Endothelial cell of coronary artery (primary cell): Measurements from ENCODE around the gene TCF19. TPM values are rescaled to one million over a fixed set of nuclear protein-coding genes. Genes with fewer than 3 reads are reported as not detected.

Source experiments
- total RNA-seq: library from RNA; depleted of rRNA; stranded (reverse); fragments of >200 nt; gene quantifications from 2 replicates; pipeline ENCODE4 v1.2.3, GENCODE V29; 2014

The TCF19 gene, protein sequence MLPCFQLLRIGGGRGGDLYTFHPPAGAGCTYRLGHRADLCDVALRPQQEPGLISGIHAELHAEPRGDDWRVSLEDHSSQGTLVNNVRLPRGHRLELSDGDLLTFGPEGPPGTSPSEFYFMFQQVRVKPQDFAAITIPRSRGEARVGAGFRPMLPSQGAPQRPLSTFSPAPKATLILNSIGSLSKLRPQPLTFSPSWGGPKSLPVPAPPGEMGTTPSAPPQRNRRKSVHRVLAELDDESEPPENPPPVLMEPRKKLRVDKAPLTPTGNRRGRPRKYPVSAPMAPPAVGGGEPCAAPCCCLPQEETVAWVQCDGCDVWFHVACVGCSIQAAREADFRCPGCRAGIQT
- total RNA-seq, result 9.7 and 17.5 TPM in 2 replicates

DNA sequence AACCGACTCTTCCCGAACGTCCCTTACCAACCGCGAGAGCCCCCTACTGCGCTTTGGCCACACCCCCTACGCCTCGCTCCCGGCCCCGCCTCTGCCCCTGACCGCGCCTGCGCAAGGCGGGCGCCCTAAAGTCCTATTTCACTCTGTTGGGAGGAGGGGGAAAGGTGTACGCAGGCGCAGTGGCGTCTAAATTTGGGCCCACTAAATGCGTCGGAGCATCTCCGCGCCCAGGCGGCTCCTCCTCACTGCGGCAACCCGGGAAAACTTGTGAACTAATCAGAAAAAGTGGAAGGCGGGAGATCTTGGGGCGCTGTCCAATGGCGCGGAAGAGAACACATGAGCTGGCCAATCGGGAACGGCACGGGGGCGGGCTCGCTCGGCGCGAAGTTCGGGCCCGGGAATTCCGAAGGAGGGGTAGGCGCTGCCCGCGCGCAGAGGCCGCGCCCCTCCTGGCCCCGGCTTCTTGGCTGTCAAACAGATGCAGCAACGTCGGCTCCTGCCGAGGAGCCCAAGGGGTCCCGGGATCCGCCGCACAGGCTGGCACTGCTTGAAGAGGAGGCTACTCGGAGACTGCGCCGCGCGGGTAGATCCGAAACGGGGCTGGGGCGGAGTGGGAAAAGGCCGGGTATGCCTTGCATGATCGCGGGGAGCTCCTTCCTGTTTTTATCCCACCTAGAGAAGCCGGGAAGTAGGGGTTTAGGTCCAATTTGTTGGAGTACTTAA, at the start of gene TCF19:
Gene TCF19, plus strand, starts transcription at position 450 of the 723 bp plus-strand sequence. CDS start 881 bp downstream, outside the sequence.

DNA sequence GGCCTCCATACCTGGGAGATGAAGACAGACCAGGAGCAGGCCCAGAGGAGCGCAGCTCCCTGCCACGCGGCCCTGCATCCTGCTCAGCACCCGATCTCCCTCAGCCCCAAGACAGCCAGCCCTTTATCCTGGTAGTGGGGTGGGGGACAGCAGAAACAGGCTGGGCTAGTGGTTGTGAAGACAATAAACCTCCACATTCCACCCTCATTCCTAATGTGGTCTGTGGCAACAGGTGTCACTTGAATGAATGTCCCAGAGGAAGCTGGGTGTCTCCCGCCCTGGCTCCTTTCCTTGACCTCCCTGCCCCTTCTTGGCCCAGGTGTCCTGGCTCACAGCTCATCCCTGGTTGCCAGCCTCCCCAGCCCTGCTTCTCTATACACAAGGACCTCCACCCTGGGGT, 45.9 kb upstream of the TCF19 start, which contains the start of gene C6orf15:
Gene C6orf15, minus strand, starts transcription at position 98 of the 400 bp plus-strand sequence. Its CDS starts 20 bp downstream, at position 78.

DNA sequence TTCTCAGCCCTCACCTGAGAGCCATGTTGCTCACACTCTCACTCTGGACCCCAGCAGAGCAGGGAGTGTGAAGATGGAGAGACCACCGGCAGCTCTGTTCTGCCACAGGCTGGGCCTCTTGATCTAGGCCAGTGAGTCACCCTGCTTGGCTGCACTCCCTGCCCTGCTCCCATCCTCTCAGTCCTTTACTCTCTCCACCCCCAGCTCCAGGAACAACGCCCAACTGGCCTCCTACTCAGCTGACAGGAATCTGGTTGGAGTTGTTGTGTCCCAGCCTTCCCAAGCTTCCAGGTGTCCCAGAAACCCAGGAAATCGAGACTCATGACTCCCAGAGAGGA, 43.9 kb upstream of the TCF19 start, which contains the start of gene PSORS1C1:
Gene PSORS1C1, plus strand, starts transcription at position 260 of the 338 bp plus-strand sequence. CDS start 14,833 bp downstream, outside the sequence.

DNA sequence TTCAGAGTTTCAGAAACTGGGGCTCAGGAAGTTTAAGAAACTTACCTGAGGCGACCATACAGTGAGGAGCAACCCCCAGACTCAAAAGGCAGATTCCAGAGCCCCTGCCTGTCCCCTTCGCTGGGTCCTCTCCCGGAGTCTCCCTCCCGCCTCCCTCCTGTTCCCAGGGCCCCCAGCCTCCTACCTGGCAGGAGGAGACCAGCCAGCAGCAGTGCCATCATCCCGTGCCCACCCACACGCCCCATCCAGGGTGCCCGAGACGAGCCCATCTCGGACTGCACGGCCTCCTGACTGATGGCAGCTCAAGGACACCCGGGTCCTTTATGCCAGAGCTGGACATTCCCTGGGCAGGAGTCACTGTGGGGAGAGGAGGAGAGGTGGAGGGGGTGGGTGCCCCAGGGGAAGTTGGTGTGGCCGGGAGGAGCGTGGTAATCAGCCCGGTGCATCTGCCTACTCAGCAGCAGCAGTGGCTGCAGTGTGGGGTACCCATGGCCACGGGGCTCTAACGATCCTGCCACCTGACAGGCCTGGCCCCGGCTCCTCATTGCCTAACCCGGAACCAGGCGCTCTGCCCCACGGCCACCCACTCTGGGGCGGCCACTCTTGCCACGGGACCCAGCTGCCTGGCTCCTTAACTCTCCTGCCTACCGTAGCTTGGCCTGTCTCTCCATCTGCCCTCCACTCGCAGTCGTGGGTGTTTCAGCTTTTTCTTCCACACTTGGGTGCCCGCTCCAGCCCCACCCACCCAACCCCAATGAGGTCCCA, 38.1 kb upstream of the TCF19 start, which contains the start of gene CDSN:
Gene CDSN, minus strand, starts transcription at position 296 of the 765 bp plus-strand sequence. Its CDS starts 27 bp downstream, at position 269.

DNA sequence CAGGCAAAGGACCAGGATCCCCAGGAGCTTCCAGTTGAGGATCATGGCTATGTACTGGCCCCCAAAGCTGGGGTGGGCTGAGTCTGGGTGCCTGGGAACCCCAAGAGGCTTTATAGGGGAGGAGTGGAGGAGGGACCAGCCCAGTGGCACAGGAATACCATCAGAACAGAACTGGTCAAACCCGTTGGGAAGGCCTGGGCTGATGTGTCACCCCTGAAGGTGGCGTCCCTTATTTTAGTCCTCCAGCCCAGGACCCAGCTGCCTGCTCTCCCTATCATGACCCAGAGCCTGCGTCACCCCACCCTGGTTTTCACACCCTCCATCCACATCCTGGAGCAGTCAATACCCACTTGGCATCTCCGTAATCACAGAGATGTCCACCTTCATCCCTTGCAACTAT, 19.4 kb upstream of the TCF19 start, which contains the start of gene PSORS1C2:
Gene PSORS1C2, minus strand, starts transcription at position 85 of the 400 bp plus-strand sequence. Its CDS starts 40 bp downstream, at position 45.

DNA sequence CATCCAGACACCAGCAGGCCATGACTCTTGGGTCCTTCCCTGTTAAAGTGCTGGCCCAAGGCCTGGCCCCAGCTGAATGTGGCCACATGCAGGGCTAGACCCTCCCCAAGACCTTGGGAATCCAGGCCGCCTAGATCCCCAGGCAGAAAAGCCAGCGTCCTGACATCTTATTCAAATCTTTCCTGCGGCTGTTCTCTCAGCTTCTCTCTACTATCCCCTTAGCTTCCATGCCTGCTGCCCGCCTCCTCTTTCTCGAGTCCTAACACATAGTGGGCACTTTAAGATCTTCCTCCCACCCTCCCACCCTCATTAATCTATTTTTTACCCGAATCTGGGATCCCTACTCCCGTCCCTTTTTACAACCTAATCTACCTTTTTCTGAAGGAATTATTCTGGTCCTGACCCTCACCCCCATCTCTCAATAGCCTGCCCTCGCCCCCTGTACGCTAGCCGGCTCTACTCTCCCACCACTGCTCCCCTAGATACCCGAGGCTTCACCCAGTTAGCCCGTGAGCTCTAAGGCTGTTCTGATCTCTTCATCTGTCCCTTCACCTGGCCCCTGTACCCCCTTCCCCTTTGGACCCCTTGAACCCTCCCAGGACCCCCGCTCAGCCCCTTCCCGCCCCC, 763 bp upstream of the TCF19 start, which contains the start of gene CCHCR1:
Gene CCHCR1, minus strand, starts transcription at position 290 of the 627 bp plus-strand sequence. Its CDS starts 202 bp downstream, at position 88.

DNA sequence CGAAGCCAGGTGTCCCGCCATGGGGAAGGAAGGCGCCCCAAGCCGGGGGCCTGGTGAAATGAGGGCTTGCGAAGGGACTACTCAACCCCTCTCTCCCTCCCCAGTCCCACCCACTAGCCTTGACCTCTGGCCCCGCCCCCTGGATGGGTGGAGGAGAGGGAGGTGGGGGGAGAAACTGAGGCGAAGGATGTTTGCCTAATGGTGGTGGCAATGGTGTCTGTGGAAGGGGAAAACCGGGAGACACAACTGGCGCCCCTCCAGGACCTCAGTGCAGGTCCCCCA, 12.2 kb downstream of the TCF19 start, which contains the start of gene POU5F1:
Gene POU5F1, minus strand, starts transcription at position 83 of the 282 bp plus-strand sequence. Its CDS starts 62 bp downstream, at position 21.

Other genes starting within 250 kb of the TCF19 start
- gene VARS2, start 244.4 kb upstream of the TCF19 start, total RNA-seq, result 15.1 and 17.4 TPM in 2 replicates
- not detected in 2 replicates for gene SFTA2, start 226.4 kb upstream of the TCF19 start, total RNA-seq
- gene MUCL3, start 217.6 kb upstream of the TCF19 start, total RNA-seq, result not detected in 2 replicates
- not detected in 2 replicates for gene MUC21, start 174.9 kb upstream of the TCF19 start, total RNA-seq
- gene MUC22, start 148.1 kb upstream of the TCF19 start, total RNA-seq, result not detected in 2 replicates
- gene C6orf15, start 46.0 kb upstream of the TCF19 start, total RNA-seq, result not detected in 2 replicates
- gene PSORS1C1, start 43.8 kb upstream of the TCF19 start, total RNA-seq, result 4.8 and 11.9 TPM in 2 replicates
- under 0.01 TPM in 1 of 2 replicates, not detected in the other for gene CDSN, start 38.1 kb upstream of the TCF19 start, total RNA-seq
- not detected in 2 replicates for gene PSORS1C2, start 19.5 kb upstream of the TCF19 start, total RNA-seq
- 14.2 and 18.2 TPM in 2 replicates for gene CCHCR1, start 787 bp upstream of the TCF19 start, total RNA-seq
- not detected in 2 replicates for gene POU5F1, start 12.1 kb downstream of the TCF19 start, total RNA-seq
- gene HLA-C, start 113.5 kb downstream of the TCF19 start, total RNA-seq, result 215 and 419 TPM in 2 replicates
- 212 and 305 TPM in 2 replicates for gene HLA-B, start 198.6 kb downstream of the TCF19 start, total RNA-seq
- 41.6 and 42.5 TPM in 2 replicates for gene MICA, start 245.0 kb downstream of the TCF19 start, total RNA-seq